Fibroblast of lung (primary cell): ENCODE results near the gene CDKN1A. TPM values are rescaled to one million over a fixed set of nuclear protein-coding genes. Genes with fewer than 3 reads are reported as not detected.

Source experiments
- DNase-seq, 2 donors: peaks; one replicate each; pipeline versions ENCODE4 v3.0.0 to v3.0.0-alpha.2; 2010; ENCODE audit warnings: low read depth in 2 of 2
- H2AFZ ChIP-seq: 2 replicates; pipeline ENCODE4 v1.5.1; 2012; ENCODE audit warnings: low read length, control low read depth, inconsistent platforms
- H3K27ac ChIP-seq: 2 replicates; pipeline ENCODE4 v1.5.1; 2011; ENCODE audit warnings: low read length, control low read depth; ENCODE audit not compliant: insufficient read depth
- H3K27me3 ChIP-seq: 2 replicates; pipeline ENCODE4 v1.5.1; 2011; ENCODE audit warnings: mild to moderate bottlenecking, low read length; ENCODE audit not compliant: control insufficient read depth, insufficient read depth
- H3K36me3 ChIP-seq: 2 replicates; pipeline ENCODE4 v1.5.1; 2011; ENCODE audit warnings: low read length; ENCODE audit not compliant: control insufficient read depth, insufficient read depth
- H3K4me1 ChIP-seq: 2 replicates; pipeline ENCODE4 v1.5.1; 2011; ENCODE audit warnings: low read length; ENCODE audit not compliant: control insufficient read depth, insufficient read depth; ENCODE audit errors: extremely low read depth
- H3K4me2 ChIP-seq: 2 replicates; pipeline ENCODE4 v1.5.1; 2011; ENCODE audit warnings: low read length, control low read depth; ENCODE audit not compliant: insufficient read depth; ENCODE audit errors: extremely low read depth
- H3K4me3 ChIP-seq, 4 experiments: fragments of 200-600 bp in 1 of 4; sonication (generic) in 1 of 4; replicated peaks in 1 of 4; 2 replicates each; pipeline ENCODE4 v1.5.1; 2011 to 2016; ENCODE audit warnings: low read length in 4 of 4, low read depth in 3 of 4, mild to moderate bottlenecking in 3 of 4, control low read depth in 2 of 4, inconsistent platforms in 1 of 4, mixed read lengths in 1 of 4; ENCODE audit not compliant: insufficient read depth in 1 of 4; ENCODE audit errors: control extremely low read depth in 1 of 4
- H3K79me2 ChIP-seq: 2 replicates; pipeline ENCODE4 v1.5.1; 2012; ENCODE audit warnings: mild to moderate bottlenecking, low read length, inconsistent platforms; ENCODE audit not compliant: control insufficient read depth, insufficient read depth
- H3K9ac ChIP-seq: 2 replicates; pipeline ENCODE4 v1.5.1; 2011; ENCODE audit warnings: mild to moderate bottlenecking, low read length, control low read depth; ENCODE audit not compliant: insufficient read depth
- H3K9me3 ChIP-seq: 2 replicates; pipeline ENCODE4 v1.5.1; 2012; ENCODE audit warnings: low read depth, low read length; ENCODE audit not compliant: control insufficient read depth, insufficient read depth
- H4K20me1 ChIP-seq: 2 replicates; pipeline ENCODE4 v1.5.1; 2011; ENCODE audit warnings: low read length; ENCODE audit not compliant: control insufficient read depth, insufficient read depth; ENCODE audit errors: extremely low read depth
- EZH2 ChIP-seq: IDR thresholded peaks from 2 replicates; pipeline ENCODE4 v1.5.1; 2012; ENCODE audit warnings: low read length, control low read depth, mild to moderate bottlenecking; ENCODE audit errors: missing control alignments
- polyA plus RNA-seq, 2 donors: library from polyadenylated mRNA; depleted of rRNA in 1 of 2; stranded (reverse) in 1 of 2; unstranded in 1 of 2; fragments of >200 nt; gene quantifications; 2 replicates each; pipeline ENCODE4 v1.2.1, GENCODE V29; 2011 to 2012; ENCODE audit warnings: missing spikeins in 1 of 2
- total RNA-seq: library from RNA; depleted of rRNA; stranded (reverse); fragments of >200 nt; gene quantifications from 2 replicates; pipeline ENCODE4 v1.2.1, GENCODE V29; 2014
- TF ChIP-seq, protein P1 (sequence below), 2 donors: IDR thresholded peaks in 1 of 2; conservative IDR thresholded peaks in 1 of 2; 1 replicate in 1 of 2; 2 replicates in 1 of 2; pipeline ENCODE4 v1.5.1; 2011 to 2012; ENCODE audit warnings: low read length in 2 of 2, control low read depth in 1 of 2, inconsistent platforms in 1 of 2, low read depth in 1 of 2, mild to moderate bottlenecking in 1 of 2

The CDKN1A gene
- total and polyA plus RNA-seq, 2 donors (not counting 1 experiment from before 2014, with no cell fraction given) = 166 to 900 TPM

DNA sequence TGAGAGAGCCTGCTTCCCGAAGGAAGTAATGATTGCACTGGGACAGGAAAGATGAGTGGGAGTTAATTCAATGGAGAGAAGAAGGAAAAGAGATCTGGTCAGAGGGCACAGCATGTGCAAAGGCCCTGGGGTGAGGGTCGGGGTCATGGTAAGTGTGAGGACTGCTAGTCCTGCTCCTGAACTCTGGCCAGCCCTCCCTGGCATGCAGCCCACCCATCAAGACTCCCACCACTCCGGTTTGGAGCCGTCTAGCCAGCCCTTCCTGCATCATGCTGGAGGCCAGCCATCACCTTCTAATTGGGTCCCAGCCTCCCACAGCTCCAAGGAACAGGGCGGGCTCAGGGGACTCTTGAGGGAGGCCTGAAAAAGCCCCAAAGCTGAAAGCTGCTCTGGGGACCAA lies 42.2 kb upstream of the CDKN1A start:
- H3K27ac ChIP-seq = no peak overlapping the region
- no peak overlapping the region for H3K4me3 ChIP-seq
- H3K4me1 ChIP-seq = no peaks in the 10 kb centered on the region
- H4K20me1 ChIP-seq = no peaks in the 10 kb centered on the region
- H2AFZ ChIP-seq = no peak overlapping the region
- no peaks in the 10 kb centered on the region for H3K36me3 ChIP-seq
- no peak for DNase-seq
- no peaks in the 10 kb centered on the region for H3K79me2 ChIP-seq
- TF ChIP-seq, protein P1, sequence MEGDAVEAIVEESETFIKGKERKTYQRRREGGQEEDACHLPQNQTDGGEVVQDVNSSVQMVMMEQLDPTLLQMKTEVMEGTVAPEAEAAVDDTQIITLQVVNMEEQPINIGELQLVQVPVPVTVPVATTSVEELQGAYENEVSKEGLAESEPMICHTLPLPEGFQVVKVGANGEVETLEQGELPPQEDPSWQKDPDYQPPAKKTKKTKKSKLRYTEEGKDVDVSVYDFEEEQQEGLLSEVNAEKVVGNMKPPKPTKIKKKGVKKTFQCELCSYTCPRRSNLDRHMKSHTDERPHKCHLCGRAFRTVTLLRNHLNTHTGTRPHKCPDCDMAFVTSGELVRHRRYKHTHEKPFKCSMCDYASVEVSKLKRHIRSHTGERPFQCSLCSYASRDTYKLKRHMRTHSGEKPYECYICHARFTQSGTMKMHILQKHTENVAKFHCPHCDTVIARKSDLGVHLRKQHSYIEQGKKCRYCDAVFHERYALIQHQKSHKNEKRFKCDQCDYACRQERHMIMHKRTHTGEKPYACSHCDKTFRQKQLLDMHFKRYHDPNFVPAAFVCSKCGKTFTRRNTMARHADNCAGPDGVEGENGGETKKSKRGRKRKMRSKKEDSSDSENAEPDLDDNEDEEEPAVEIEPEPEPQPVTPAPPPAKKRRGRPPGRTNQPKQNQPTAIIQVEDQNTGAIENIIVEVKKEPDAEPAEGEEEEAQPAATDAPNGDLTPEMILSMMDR (conservative IDR thresholded peaks at IDR 0.05 in 1 of 2, IDR thresholded peaks at IDR 0.05 in 1 of 2; ENCODE audit: low read depth in 1 of 2, low read length in 2 of 2) = no peak
- no peak for TF ChIP-seq EZH2
- H3K4me2 ChIP-seq = no peak overlapping the region
- H3K9ac ChIP-seq = no peak overlapping the region
- no peaks in the 10 kb centered on the region for H3K9me3 ChIP-seq
- H3K27me3 ChIP-seq = no peaks in the 10 kb centered on the region

DNA sequence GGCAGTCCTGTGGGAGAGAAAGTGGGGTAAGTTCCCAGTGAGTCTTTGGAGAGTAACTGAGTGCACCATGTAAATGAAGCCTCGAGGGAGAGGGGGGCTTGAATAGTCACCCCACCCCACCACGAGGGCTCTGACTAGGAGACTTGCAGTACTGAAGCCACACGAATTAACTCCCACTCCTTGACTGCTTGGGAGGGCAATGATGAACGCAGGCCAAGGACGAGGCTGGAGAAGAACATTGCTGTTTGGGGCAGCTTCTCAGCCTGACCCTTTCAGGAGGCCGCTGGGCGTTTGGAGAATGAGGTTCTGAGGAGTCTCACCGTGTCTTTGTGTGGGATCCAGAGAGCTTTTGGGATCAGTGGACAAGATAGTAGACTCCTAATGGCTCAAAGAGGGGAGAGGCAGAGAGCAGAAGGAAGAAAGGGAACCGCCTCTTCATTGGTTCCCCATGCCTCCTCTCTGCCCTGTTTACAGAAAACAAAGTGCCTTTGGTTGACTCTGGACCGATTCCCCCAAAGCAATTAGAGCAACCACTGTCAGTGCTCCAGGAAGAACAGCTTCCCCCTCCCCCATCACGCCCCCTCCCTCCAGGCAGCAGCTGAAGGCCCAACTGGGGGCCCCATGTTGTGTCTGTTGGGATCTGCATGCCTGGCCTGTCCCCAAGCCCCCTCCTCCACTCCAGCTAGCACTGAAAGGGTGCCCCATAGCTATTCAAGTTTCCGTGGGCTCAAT lies 41.7 kb upstream of the CDKN1A start:
- Histone ChIP-seq H3K27ac (no peak overlapping the region), H3K27me3 (no peaks in the 10 kb centered on the region), H3K4me3 (no peak overlapping the region), H2AFZ (no peak overlapping the region), H3K36me3 (no peaks in the 10 kb centered on the region), H3K4me2 (no peak overlapping the region), H3K79me2 (no peaks in the 10 kb centered on the region), H3K9ac (no peak overlapping the region), H3K9me3 (no peaks in the 10 kb centered on the region), H4K20me1 (no peaks in the 10 kb centered on the region), H3K4me1 (no peaks in the 10 kb centered on the region)
- no peak for DNase-seq
- TF ChIP-seq EZH2 = no peak
- TF ChIP-seq, protein P1 (conservative IDR thresholded peaks at IDR 0.05 in 1 of 2, IDR thresholded peaks at IDR 0.05 in 1 of 2; ENCODE audit: low read depth in 1 of 2, low read length in 2 of 2) = no peak

DNA sequence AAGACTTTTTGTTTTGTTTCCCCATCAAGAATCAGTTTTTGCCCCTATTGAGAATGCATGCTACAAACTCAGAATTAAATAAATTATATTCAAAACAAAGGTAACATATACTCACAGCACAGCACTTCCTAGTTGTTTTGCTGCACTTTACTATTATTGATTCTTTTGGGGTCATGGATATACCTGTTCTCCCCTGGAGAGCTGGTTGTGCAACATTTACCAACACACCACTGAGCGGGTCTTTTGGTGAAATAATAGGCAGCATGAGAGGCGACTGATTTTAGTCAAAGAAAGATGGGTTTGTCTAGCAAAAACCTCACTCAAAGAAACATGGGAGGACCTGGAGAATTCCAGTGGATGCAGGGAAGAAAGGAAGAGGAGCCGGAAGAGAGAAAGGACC lies 39.9 kb upstream of the CDKN1A start:
- Histone ChIP-seq H3K79me2 (no peaks in the 10 kb centered on the region), H3K4me2 (no peak overlapping the region), H3K4me1 (peaks cover 8% of the 10 kb centered on the region), H3K9ac (no peak overlapping the region), H3K27ac (no peak overlapping the region), H3K9me3 (no peaks in the 10 kb centered on the region), H3K27me3 (no peaks in the 10 kb centered on the region), H4K20me1 (no peaks in the 10 kb centered on the region), H3K4me3 (no peak overlapping the region), H2AFZ (no peak overlapping the region), H3K36me3 (no peaks in the 10 kb centered on the region)
- DNase-seq = no peak
- TF ChIP-seq, protein P1 (conservative IDR thresholded peaks at IDR 0.05 in 1 of 2, IDR thresholded peaks at IDR 0.05 in 1 of 2; ENCODE audit: low read depth in 1 of 2, low read length in 2 of 2) = no peak
- no peak for TF ChIP-seq EZH2
